Activated T-helper 1 cell treated with Interleukin-2 at 50 U/mL for 16 hours (primary cell): ENCODE results near the gene GPRC5A.
"Not testable (repeated sequence)": the region's sequence is repeated elsewhere in the genome, so short reads cannot be mapped to it uniquely, and the experiment has no call there.

ENCODE experiments used
- DNase-seq: peaks from one replicate; pipeline ENCODE4 v3.0.0-alpha.2; 2020; ENCODE audit warnings: low read depth

GPRC5A gene, protein sequence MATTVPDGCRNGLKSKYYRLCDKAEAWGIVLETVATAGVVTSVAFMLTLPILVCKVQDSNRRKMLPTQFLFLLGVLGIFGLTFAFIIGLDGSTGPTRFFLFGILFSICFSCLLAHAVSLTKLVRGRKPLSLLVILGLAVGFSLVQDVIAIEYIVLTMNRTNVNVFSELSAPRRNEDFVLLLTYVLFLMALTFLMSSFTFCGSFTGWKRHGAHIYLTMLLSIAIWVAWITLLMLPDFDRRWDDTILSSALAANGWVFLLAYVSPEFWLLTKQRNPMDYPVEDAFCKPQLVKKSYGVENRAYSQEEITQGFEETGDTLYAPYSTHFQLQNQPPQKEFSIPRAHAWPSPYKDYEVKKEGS

GRCh38 chr12:12891080-12891880 lies at the start of gene GPRC5A:
GPRC5A (plus strand) TSS chr12:12891562; CDS start chr12:12908250, 16,688 bp downstream.
- no peak for DNase-seq

GRCh38 chr12:12845794-12846243 lies 45.5 kb upstream of the GPRC5A start:
- no peak for DNase-seq

- peak; percentile 2 for DNase-seq
Observed at GRCh38 chr12:12846780-12847179, 44.6 kb upstream of the GPRC5A start.

DNA sequence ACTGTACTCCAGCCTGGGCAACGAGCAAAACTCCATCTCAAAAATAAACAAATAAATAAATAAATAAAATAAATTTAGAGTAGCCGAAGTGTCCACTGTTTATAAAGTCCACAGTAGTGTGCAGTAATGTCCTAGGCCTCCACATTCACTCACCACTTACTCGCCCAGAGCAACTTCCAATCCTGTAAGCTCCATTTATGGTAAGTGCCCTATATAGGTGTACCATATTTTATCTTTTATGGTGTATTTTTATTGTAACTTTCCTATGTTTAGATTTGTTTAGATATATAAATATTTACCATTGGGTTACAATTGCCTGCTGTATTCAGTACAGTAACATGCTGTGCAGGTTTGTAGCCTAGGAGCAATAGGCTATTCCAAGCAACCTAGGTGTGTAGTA lies 37.9 kb upstream of the GPRC5A start:
- DNase-seq: no peak

GRCh38 chr12:12859690-12860089 lies 31.7 kb upstream of the GPRC5A start:
- no peak for DNase-seq

GRCh38 chr12:12864243-12864642 lies 27.1 kb upstream of the GPRC5A start:
- no peak for DNase-seq

GRCh38 chr12:12868477-12869235 lies 22.7 kb upstream of the GPRC5A start:
- no peak for DNase-seq

- DNase-seq: no peak
Observed at GRCh38 chr12:12870465-12870864, 20.9 kb upstream of the GPRC5A start.

DNA sequence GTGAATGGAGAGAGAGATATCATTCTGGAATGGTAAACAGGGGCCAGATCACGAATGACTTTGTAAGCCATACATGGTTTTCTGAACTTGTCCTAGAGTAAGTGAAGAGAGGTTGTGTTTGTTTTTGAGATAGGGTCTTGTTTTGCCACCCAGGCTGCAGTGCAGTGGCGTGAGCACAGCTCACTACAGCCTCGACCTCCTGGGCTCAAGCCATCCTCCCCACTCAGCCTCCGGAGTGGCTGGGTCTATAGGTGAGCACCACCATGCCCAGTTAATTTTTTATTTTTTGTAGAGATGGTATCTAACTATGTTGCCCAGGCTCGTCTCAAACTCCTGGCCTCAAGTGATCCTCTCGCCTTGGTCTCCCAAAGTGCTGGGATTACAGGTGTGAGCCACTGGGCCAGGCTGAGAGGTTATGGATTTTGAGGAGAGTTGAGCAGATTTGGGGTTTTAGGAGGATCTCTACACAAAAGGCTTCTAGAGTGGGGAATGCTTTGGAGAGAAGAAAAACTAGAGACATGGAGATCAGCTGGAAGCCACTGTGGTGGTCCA lies 19.7 kb upstream of the GPRC5A start:
- DNase-seq: no peak

- no peak for DNase-seq
Observed at GRCh38 chr12:12872139-12872933, 19.0 kb upstream of the GPRC5A start.

GRCh38 chr12:12872934-12873275 lies 18.5 kb upstream of the GPRC5A start:
- DNase-seq: no peak

DNA sequence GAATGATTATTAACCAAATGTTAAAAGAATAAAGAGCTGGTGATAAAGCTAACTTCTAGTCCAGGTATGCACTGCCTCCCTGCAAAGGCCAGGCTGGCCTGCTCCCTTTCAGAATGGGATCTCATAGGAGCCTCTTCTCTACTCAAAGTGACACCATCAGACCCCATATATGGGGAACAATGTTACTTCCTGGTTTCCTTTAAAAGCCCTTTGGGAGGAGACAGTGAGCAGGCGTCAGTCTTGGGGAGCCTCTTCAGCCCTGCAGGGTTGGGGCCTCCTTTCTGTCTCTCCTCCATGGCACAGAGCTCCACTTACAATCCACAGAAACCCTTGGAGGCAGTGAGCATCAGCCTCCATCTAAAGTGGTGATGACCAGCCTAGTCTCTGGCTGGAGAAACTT lies 17.3 kb upstream of the GPRC5A start:
- no peak for DNase-seq

DNA sequence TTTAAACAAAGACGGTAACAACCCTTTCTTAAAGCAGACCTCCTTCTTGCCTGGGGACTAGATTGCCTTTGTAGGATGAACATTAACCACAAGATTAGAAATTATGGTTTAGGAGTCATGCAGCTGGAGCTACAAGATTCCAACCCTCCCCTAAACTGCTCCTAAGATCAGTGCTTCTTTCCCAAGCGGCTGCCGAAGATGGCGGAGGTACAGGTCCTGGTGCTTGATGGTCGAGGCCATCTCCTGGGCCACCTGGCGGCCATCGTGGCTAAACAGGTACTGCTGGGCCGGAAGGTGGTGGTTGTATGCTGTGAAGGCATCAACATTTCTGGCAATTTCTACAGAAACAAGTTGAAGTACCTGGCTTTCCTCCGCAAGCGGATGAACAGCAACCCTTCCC lies 16.1 kb upstream of the GPRC5A start:
- DNase-seq: not testable (repeated sequence)

- no peak for DNase-seq
Observed at GRCh38 chr12:12877153-12877768, 14.1 kb upstream of the GPRC5A start.

DNA sequence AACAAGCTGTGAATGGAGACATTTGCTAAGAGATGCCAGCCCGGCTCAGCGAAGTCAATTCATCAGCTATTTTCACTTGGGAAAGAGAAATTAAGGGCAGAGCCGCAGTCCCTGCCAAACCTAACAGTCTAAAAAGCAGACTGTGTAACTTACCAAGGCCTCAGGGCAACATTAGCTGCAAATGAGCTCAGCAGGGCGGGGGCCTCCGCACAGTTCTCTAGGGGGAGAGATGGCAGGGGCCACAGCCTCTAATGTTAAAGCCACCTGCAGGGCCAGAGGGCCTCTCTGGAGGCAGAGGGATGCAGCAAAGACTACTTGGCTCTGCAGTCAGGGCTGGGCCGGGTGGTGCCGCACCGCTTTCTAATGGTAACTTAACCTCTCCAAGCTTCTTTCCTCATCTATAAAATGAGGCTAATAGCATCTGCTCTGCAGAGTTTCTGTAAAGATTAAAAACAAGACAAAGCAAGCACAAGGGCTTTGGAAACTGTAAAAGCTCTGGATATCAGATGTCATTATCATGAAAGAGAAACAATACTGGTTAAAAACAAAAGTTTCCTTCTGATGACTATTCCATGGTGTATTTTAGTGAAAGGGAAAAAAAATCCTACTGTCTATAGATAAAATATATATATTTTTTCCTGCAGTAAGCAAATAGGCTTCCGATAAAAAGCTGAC lies 13.4 kb upstream of the GPRC5A start:
- no peak for DNase-seq

- DNase-seq: no peak
Observed at GRCh38 chr12:12880537-12880936, 10.8 kb upstream of the GPRC5A start.

GRCh38 chr12:12881151-12881909 lies 10.0 kb upstream of the GPRC5A start:
- no peak for DNase-seq

DNA sequence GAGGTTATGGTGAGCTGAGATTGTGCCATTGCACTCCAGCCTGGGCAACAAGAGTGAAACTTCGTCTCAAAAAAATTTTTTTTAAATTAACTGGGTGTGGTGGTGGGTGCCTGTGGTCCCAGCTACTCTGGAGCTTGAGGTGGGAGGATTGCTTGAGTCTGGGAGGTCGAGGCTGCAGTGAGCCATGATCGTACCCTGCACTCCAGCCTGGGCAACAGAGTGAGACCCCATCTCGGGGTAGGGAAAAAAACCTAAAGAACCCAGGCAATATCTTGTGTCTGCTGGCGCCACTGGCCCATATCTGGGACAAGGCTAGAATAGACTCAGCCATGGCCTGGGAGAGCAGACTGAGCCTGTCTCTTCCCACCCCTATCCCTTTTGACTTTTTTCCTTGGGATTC lies 9.1 kb upstream of the GPRC5A start:
- DNase-seq: no peak

- DNase-seq: no peak
Observed at GRCh38 chr12:12883369-12884001, 7.9 kb upstream of the GPRC5A start.
